ENCODE results near the gene NCAPD2. TPM values are rescaled to one million over a fixed set of nuclear protein-coding genes. Genes with fewer than 3 reads are reported as not detected.
A peak's percentile ranks its signal among the peaks of the same experiment; 100 is the strongest.

The NCAPD2 gene
- total and polyA plus RNA-seq, 7 donors, result 3.9 to 13.4 (median 10.1) TPM

GRCh38 chr12:6450869-6451347, 43.0 kb upstream of the NCAPD2 start:
- no peaks in the 10 kb centered on the region for H3K9me3 ChIP-seq
- H3K27ac ChIP-seq, result peak overlapping the region; percentile 95
- 7 to 10% (median 9%) methylated on average over 10 to 11 of the region's 11 CpGs for WGBS, 3 donors
- ATAC-seq (peak in 2 of 4 donors; percentile 20 to 21), DNase-seq (peak in 1 of 2 donors; percentile 39)
- intact Hi-C loops (cut with DNase I), result loop anchor here in 1 of 2 donors (5.0 kb wide), 1 partner anchor 124 kb away; no protein-coding TSS in a partner anchor
- peaks cover 11% of the 10 kb centered on the region for H3K4me1 ChIP-seq
- TF ChIP-seq, protein P1, sequence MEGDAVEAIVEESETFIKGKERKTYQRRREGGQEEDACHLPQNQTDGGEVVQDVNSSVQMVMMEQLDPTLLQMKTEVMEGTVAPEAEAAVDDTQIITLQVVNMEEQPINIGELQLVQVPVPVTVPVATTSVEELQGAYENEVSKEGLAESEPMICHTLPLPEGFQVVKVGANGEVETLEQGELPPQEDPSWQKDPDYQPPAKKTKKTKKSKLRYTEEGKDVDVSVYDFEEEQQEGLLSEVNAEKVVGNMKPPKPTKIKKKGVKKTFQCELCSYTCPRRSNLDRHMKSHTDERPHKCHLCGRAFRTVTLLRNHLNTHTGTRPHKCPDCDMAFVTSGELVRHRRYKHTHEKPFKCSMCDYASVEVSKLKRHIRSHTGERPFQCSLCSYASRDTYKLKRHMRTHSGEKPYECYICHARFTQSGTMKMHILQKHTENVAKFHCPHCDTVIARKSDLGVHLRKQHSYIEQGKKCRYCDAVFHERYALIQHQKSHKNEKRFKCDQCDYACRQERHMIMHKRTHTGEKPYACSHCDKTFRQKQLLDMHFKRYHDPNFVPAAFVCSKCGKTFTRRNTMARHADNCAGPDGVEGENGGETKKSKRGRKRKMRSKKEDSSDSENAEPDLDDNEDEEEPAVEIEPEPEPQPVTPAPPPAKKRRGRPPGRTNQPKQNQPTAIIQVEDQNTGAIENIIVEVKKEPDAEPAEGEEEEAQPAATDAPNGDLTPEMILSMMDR (IDR thresholded peaks at IDR 0.05), result no peak
- peaks cover 0 to 52% of the 10 kb centered on the region in 2 donors for H3K36me3 ChIP-seq (ENCODE audit: insufficient read depth in 1 of 2, low read depth in 1 of 2)
- no peaks in the 10 kb centered on the region for H3K27me3 ChIP-seq (ENCODE audit: insufficient read depth in 3 of 3, low read length in 2 of 3)
- peak overlapping the region; percentile 90 for H3K4me3 ChIP-seq

DNA sequence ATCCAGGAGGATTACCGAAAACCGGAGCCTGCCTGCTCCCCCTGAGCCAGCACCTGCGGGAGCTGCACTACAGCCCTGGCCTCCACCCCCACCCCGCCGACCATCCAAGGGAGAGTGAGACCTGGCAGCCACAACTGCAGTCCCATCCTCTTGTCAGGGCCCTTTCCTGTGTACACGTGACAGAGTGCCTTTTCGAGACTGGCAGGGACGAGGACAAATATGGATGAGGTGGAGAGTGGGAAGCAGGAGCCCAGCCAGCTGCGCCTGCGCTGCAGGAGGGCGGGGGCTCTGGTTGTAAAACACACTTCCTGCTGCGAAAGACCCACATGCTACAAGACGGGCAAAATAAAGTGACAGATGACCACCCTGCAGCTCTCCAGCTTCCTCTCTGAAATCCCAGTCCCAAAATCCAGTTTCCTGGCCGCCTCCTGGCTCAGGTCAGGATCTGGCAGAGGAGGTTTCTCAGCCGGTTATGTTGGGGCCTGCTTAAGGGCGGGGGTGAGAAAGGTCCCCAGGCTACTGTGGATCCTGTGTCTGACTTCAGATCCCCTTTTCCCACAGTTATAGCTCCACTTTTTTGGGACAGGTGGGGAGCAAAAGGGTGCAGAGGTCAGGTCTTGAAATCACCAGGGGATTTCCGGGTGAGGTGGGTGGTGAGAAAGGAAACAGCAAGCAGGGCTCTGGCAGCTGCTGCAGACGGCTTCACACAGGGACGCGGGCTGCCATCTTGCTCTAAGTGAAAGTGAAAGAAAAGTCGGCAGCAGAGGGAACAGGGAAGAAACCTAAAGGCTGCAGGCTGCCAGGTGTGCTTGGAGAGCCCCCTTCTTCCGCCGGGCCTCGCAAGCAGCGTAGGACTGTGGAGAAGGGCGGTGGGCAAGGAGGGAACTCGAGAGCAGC, 42.3 kb upstream of the NCAPD2 start, which contains the start of gene TAPBPL:
TAPBPL (plus strand) TSS at position 695 of the 897 bp plus-strand sequence. CDS start 207 bp downstream, outside the sequence.
- H3K27me3 ChIP-seq (ENCODE audit: insufficient read depth in 3 of 3, low read length in 2 of 3), result no peaks in the 10 kb centered on the region
- intact Hi-C loops (cut with DNase I), result loop anchor here in 1 of 2 donors (5.0 kb wide), 1 partner anchor 124 kb away; no protein-coding TSS in a partner anchor
- no peaks in the 10 kb centered on the region for H3K9me3 ChIP-seq
- H3K27ac ChIP-seq, result peak within 1 kb of the TSS; percentile 95
- TF ChIP-seq, protein P1 (IDR thresholded peaks at IDR 0.05), result no peak
- H3K4me3 ChIP-seq, result peak within 1 kb of the TSS; percentile 90
- H3K36me3 ChIP-seq (ENCODE audit: insufficient read depth in 1 of 2, low read depth in 1 of 2), result peaks cover 0 to 51% of the 10 kb centered on the region in 2 donors
- H3K4me1 ChIP-seq, result peaks cover 11% of the 10 kb centered on the region
- ATAC-seq, result peak; percentile 90 to 93 (median 91)
- 0% methylated on average over 27 of the region's 27 CpGs for WGBS, 3 donors
- peak; percentile 85 to 89 for DNase-seq

DNA sequence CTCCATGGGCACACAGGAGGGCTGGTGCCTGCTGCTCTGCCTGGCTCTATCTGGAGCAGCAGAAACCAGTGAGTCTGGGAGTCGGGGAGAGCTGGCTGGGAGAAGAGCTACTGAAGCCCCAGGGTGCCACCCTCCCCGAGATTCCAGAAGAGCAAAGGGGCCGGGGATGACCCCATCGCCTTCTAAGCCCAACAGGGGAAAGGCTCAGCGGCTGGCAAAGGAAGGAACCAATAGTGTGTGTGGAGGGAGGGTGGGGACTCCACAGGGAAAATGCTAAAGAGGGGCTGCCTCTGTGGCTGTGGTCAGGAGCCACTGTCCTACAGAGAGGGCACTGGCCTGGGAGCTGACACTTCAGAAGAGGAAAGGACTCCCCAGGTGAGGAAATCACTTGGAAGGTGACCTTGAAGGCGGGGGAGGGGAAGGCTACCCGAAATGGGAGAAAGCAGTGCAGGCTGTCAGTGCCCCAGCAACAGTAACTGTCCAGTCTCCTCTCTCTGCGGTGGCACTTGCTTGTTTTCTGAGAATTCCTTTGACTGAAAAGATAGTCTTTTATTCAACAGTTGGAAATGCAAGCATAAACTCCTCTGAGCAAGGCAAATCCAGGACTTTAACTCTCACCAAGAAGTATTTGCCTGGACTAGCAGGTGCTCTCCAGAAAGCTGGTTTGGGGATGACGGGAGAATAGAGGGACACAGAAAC, 41.5 kb upstream of the NCAPD2 start:
- intact Hi-C loops (cut with DNase I), result loop anchor here in 1 of 2 donors (5.0 kb wide), 1 partner anchor 125 kb away; no protein-coding TSS in a partner anchor
- no peaks in the 10 kb centered on the region for H3K27me3 ChIP-seq (ENCODE audit: insufficient read depth in 3 of 3, low read length in 2 of 3)
- peaks cover 1 to 51% of the 10 kb centered on the region in 2 donors for H3K36me3 ChIP-seq (ENCODE audit: insufficient read depth in 1 of 2, low read depth in 1 of 2)
- H3K4me3 ChIP-seq, result peak overlapping the region; percentile 90
- 1 to 3% (median 1%) methylated on average over 9 of the region's 9 CpGs for WGBS, 3 donors
- H3K4me1 ChIP-seq, result peaks cover 11% of the 10 kb centered on the region
- ATAC-seq (peak; percentile 41 to 64 (median 56)), DNase-seq (peak in 1 of 2 donors; percentile 43)
- no peaks in the 10 kb centered on the region for H3K9me3 ChIP-seq
- H3K27ac ChIP-seq, result peak overlapping the region; percentile 95
- TF ChIP-seq, protein P1 (IDR thresholded peaks at IDR 0.05), result no peak

GRCh38 chr12:6452944-6453630, 40.8 kb upstream of the NCAPD2 start:
- Histone ChIP-seq H3K36me3 (ENCODE audit: insufficient read depth in 1 of 2, low read depth in 1 of 2) (peaks cover 6 to 52% of the 10 kb centered on the region in 2 donors), H3K27ac (peak overlapping the region; percentile 95), H3K4me1 (peaks cover 11% of the 10 kb centered on the region), H3K27me3 (ENCODE audit: insufficient read depth in 3 of 3, low read length in 2 of 3) (no peaks in the 10 kb centered on the region), H3K9me3 (no peaks in the 10 kb centered on the region), H3K4me3 (peak overlapping the region; percentile 90)
- ATAC-seq (peak in 2 of 4 donors; percentile 10 to 11), DNase-seq (no peak)
- TF ChIP-seq, protein P1 (IDR thresholded peaks at IDR 0.05), result no peak
- 27 to 43% (median 34%) methylated on average over 17 of the region's 17 CpGs for WGBS, 3 donors
- intact Hi-C loops (cut with DNase I), result loop anchor here (1.0 to 5.0 kb wide), 2 partner anchors 15 to 126 kb away; no protein-coding TSS in a partner anchor

Measured in psoas muscle (tissue), 8 donors.